ENCODE results near the gene MMS19. TPM values are rescaled to one million over a fixed set of nuclear protein-coding genes. Genes with fewer than 3 reads are reported as not detected.

Gene MMS19
- total RNA-seq, 4 donors from 2014 or later = 80.2 to 127 (median 85.7) TPM

GRCh38 chr10:97464226-97464625 is 34.0 kb downstream of the MMS19 start:
- DNase-seq = no peak
- Histone ChIP-seq H3K27ac (peak overlapping the region in 1 of 4 donors; percentile 36), H3K4me3 (no peak overlapping the region)

DNA sequence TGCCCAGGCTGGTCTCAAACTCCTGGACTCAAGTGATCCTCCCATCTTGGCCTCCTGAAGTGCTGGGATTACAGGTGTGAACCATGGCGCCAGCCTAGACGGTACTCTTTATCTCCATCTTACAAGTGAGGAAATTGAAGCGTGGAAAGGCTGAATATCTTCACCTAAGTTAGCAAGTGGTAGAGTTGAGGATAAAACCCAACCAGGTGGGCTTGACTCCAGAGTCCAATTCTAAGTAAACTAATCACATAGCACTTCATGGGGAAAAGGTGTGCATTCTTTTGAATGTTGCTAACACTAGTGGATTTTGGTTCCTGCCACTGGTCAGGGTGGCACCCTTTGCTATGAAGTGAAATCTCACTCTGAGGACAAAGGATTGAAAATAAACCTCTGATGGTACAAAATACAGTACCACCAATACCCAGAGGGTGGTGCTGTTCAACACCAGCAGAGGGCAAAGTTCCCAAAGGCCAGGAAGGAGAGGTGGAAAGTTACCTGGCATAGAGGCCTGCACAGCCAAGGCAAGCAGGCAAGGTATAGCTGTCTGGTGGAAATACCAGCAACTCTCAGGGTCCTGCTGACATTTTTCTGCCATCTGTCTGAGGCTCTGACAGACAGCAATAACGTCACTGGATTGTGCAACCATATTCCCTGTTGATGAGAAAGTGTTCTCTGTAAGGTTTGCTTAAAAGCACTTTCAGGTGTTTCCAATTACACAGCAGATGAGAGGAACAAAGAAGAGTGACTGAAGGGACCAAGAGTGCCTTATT is 34.7 kb downstream of the MMS19 start:
- Histone ChIP-seq H3K9me3 (no peaks in the 10 kb centered on the region), H3K4me1 (no peaks in the 10 kb centered on the region), H3K27me3 (no peaks in the 10 kb centered on the region), H3K4me3 (no peak overlapping the region), H3K27ac (peak overlapping the region in 1 of 4 donors; percentile 36), H3K36me3 (peaks cover 0 to 100% (median 0%) of the 10 kb centered on the region in 3 donors)
- TF ChIP-seq POLR2A (IDR thresholded peaks at IDR 0.05) (no peak), CTCF (IDR thresholded peaks at IDR 0.05) (peak; percentile 55 to 91 (median 82))
- DNase-seq = peak in 1 of 3 donors; percentile 69

More at GRCh38 chr10:97464226-97464625, 34.0 kb downstream of the MMS19 start:
- no peaks in the 10 kb centered on the region for H3K27me3 ChIP-seq
- no peaks in the 10 kb centered on the region for H3K4me1 ChIP-seq
- H3K36me3 ChIP-seq = peaks cover 0 to 100% (median 0%) of the 10 kb centered on the region in 3 donors
- TF ChIP-seq CTCF (IDR thresholded peaks at IDR 0.05) = no peak
- TF ChIP-seq POLR2A (IDR thresholded peaks at IDR 0.05) = no peak
- no peaks in the 10 kb centered on the region for H3K9me3 ChIP-seq

- Histone ChIP-seq H3K36me3 (peaks cover 0 to 97% (median 0%) of the 10 kb centered on the region in 3 donors), H3K4me1 (no peaks in the 10 kb centered on the region), H3K27me3 (no peaks in the 10 kb centered on the region), H3K9me3 (no peaks in the 10 kb centered on the region), H3K27ac (no peak overlapping the region), H3K4me3 (no peak overlapping the region)
- TF ChIP-seq POLR2A (IDR thresholded peaks at IDR 0.05) (no peak), CTCF (IDR thresholded peaks at IDR 0.05) (no peak)
- DNase-seq = no peak
These were observed 35.9 kb downstream of the MMS19 start for GRCh38 chr10:97462309-97462708.

DNA sequence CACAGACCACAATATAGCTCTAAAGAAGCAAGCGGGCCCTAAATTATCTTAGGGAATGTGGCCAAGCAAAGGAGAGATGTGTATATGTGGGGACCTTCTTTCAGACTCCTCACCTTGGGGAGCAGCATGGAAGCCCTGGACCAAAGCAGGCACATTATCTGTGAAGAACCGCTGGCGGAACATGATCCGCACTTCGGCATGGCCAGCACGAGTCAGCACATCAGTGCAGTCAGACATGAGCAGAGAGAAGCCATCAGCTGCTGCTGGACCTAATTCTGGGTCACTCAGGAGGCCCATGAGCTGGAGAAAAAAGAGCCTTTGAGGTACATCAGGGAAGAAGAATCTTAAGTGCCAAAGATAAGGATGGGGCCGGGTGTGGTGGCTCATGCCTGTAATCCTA is 38.3 kb downstream of the MMS19 start:
- Histone ChIP-seq H3K4me1 (no peaks in the 10 kb centered on the region), H3K9me3 (no peaks in the 10 kb centered on the region), H3K4me3 (no peak overlapping the region), H3K27ac (no peak overlapping the region), H3K27me3 (no peaks in the 10 kb centered on the region), H3K36me3 (peaks cover 0 to 95% (median 0%) of the 10 kb centered on the region in 3 donors)
- TF ChIP-seq POLR2A (IDR thresholded peaks at IDR 0.05) (no peak), CTCF (IDR thresholded peaks at IDR 0.05) (no peak)
- DNase-seq = no peak

GRCh38 chr10:97459111-97459510 is 39.1 kb downstream of the MMS19 start:
- Histone ChIP-seq H3K27ac (no peak overlapping the region), H3K9me3 (no peaks in the 10 kb centered on the region), H3K4me1 (no peaks in the 10 kb centered on the region), H3K4me3 (no peak overlapping the region), H3K36me3 (peaks cover 0 to 87% (median 0%) of the 10 kb centered on the region in 3 donors), H3K27me3 (no peaks in the 10 kb centered on the region)
- TF ChIP-seq CTCF (IDR thresholded peaks at IDR 0.05) (no peak), POLR2A (IDR thresholded peaks at IDR 0.05) (no peak)
- no peak for DNase-seq
